NCI-H1417 (cell line): Measurements from ENCODE around the gene HEATR3.

Experiments
- DNase-seq, 3 experiments: peaks; one replicate each; lab custom pipeline; 2025; lab: John Stamatoyannopoulos, UW

The HEATR3 gene

GRCh38 chr16:50152807-50153595 lies 87.2 kb downstream of the HEATR3 start, which contains the start of gene TENT4B:
Gene TENT4B, plus strand, starts transcription at chr16:50153306. Its CDS starts 316 bp downstream, at chr16:50153622.
- DNase-seq: peak; percentile 61 to 90 (median 87)

GRCh38 chr16:50153596-50154419 lies 88.0 kb downstream of the HEATR3 start:
- peak in 2 of 3 experiments; percentile 45 to 48 for DNase-seq

- DNase-seq: peak in 2 of 3 experiments; percentile 15 to 16
Observed at GRCh38 chr16:50154420-50154950, 88.7 kb downstream of the HEATR3 start.

- DNase-seq: no peak
Observed at GRCh38 chr16:50155925-50156324, 90.2 kb downstream of the HEATR3 start.
